WI38 (cell line): ENCODE data around the gene RTL1.

Source experiments
- H3K4me3 ChIP-seq: 2 replicates; pipeline ENCODE4 v1.5.1; 2011; ENCODE audit warnings: low read depth, mild to moderate bottlenecking, control low read depth, low read length
- TF ChIP-seq, protein P1 (sequence below): IDR thresholded peaks from 2 replicates; pipeline ENCODE4 v1.5.1; 2012; ENCODE audit warnings: low read depth, mild to moderate bottlenecking, control low read depth, low read length

RTL1 gene

GRCh38 chr14:100896369-100897060 lies 7.0 kb downstream of the RTL1 start:
- H3K4me3 ChIP-seq = no peak overlapping the region
- TF ChIP-seq, protein P1, sequence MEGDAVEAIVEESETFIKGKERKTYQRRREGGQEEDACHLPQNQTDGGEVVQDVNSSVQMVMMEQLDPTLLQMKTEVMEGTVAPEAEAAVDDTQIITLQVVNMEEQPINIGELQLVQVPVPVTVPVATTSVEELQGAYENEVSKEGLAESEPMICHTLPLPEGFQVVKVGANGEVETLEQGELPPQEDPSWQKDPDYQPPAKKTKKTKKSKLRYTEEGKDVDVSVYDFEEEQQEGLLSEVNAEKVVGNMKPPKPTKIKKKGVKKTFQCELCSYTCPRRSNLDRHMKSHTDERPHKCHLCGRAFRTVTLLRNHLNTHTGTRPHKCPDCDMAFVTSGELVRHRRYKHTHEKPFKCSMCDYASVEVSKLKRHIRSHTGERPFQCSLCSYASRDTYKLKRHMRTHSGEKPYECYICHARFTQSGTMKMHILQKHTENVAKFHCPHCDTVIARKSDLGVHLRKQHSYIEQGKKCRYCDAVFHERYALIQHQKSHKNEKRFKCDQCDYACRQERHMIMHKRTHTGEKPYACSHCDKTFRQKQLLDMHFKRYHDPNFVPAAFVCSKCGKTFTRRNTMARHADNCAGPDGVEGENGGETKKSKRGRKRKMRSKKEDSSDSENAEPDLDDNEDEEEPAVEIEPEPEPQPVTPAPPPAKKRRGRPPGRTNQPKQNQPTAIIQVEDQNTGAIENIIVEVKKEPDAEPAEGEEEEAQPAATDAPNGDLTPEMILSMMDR = no peak

- TF ChIP-seq, protein P1 = no peak
- H3K4me3 ChIP-seq = no peak overlapping the region
Measured at GRCh38 chr14:100895411-100895810, 8.1 kb downstream of the RTL1 start.

DNA sequence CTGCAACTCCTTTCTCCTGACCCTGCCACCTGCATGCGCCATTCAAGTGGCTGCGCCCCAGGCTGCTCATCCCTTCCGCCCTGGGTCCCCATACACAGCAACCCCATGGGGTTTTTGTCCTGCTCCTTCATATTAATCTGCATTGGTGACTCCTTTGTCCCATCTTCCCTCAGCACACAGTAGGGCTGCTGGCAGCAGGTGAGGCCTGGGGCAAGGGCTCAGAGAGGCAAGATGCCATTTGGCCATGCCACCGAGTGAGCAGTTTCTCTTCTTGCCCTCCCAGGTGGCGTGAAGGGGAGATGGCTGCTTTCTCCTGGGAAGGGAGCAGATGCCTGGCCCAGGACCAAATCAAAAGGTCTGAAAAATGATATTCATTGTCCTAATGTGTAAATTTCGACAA lies 9.1 kb downstream of the RTL1 start:
- TF ChIP-seq, protein P1 = no peak
- H3K4me3 ChIP-seq = no peak overlapping the region

DNA sequence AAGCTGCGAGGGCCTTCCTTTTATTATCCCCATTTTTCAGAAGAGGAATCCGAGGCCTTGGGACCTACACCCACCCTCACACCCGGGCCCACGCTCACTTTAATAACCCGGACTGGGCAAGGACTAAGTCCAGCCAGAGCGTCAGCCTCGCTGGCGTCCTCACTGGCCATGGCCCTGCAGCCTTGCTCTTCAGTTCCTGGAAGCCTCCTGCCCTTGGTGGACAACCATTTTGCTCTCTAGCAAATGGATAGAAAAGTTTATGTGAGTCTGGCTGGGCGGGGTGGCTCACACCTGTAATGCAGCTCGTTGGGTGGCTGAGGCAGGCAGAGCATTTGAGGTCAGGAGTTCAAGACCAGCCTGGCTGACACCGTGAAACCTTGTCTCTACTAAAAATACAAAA lies 9.8 kb downstream of the RTL1 start:
- no peak overlapping the region for H3K4me3 ChIP-seq
- TF ChIP-seq, protein P1 = no peak

DNA sequence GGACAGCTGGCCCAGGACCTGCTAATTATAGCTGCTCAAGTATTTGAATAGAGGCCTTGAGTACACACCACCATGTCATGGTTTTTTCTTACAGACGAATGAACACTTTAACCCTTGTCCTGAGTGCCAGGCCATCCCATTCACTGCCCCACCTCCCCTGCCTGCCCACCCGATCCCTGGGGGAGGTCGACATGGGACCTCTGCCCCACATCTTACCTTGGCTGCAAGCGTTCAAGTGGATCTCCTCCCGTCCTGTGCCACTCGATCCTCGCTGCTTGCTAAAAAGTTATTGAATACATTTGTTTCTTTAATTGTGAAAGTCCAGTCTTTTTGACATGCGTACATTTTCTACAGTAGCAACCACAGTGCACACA lies 10.3 kb downstream of the RTL1 start:
- H3K4me3 ChIP-seq = no peak overlapping the region
- TF ChIP-seq, protein P1 = no peak

DNA sequence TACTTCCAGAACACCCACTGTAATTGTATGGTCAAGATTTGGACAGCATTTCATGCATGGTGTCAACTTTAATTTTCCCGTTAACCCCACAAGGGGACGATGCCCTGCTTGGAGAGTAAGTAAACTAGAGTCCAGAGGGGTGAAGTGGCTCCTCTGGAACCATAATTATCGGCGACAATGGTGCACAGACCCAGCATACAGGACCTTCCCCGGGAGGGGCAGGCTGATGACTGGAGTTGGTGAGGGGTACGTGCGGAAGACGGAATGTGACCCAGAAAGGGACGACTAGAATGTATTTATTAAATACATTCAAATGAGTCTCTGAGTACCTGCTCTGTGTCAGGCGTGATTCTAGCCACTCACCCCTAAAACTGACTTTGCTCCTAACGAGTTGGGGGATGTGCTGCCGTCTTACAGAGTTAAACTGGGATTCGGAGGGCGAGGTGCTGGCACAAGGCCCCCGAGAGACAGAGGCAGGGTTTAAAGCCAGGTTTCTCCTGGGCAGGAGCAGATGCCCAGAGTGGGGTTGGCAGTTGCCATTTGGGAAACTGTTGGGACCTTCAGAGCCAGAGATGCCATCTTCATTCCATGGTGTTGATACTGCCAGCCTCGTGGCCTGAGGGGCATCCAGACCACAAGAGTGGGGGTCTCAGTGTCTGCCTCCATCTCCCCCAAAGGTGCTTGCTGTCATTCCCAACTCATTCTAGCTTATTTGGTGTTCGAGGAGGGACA lies 10.9 kb downstream of the RTL1 start:
- TF ChIP-seq, protein P1 = no peak
- H3K4me3 ChIP-seq = no peak overlapping the region

DNA sequence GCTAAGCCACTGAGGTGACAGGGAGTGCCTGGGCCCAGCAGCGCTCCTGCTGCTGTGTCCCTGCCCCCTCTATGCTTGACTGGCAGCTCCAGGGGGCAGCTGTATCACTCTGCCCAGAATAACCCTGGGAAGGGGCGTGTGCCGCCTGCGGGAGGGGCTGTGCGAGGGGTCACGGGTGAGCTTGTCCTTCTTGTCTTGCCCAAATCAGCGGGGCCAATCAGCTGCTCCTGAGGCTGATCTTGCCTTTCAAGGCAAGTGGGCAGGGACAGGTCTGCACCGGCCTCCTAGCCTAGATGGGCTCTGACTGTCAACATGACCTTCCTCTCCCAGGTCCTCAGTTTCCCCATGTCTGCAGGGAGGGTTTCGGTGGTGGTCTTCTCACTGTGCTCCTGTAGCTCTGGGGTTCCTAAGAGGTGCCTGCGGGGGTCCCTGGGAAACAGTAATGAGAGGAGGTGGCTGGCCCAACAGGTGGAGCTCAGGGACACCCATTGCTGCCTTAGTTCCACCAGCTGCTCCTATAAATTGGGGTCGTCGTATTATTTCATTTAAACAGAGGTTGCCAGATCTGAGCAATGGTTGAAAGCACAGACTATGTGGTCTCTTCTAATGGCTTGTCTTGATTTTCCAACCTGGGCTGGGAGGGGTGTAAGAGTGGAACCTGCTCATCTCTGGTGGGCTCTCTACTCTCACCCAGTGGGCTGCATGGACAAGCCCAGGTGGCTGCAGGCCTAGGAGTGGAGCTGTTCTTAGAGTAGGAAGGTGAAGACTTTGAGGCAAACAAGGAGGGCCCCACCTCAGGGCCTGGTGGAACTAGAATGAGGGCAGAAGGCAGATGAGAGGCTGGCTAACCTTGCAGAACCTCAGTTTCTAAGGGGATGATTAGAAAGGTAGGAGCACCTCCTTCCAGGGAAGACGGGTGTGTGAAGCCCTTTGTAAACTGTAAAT lies 11.7 kb downstream of the RTL1 start:
- no peak overlapping the region for H3K4me3 ChIP-seq
- TF ChIP-seq, protein P1 = no peak
